ENCODE measurements around the gene HDAC4. TPM values are rescaled to one million over a fixed set of nuclear protein-coding genes. Genes with fewer than 3 reads are reported as not detected.

Gene HDAC4
- polyA plus RNA-seq, 3 donors, result 12.3 to 22.6 (median 14.5) TPM

DNA sequence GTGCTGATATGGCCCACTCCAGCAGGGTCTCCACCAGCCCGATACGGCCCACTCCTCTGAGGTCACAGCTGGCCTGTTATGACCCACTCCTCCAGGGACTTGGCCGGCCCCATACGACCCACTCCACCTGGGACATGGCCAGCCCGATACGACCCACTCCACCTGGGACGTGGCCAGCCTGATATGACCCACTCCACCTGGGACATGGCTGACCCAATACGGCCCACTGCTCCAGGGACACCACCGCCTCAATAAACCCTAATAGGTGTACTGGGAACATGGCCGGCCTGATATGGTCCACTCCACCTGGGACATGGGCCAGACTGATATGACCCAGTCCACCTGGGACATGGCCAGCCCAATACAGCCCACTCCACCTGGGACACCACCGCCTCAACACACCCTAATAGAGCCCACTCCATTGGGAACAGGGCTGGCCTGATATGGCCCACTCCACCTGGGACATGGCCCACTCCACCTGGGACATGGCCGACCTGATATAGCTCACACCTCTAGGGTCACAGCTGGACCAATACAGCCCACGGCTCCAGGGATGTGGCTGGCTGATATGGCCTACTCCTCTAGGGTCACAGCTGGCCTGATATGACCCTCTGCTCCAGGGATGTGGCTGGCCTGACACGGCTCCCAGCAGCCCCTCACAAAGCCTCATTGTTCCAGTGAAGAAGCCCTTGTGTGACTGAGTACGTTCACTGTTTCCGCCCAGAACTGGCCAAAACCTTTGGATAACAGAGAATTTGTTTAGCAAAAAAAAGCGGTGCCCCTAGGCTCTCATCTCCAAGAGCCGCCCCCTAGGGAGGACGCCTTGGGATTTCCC lies 245.6 kb downstream of the HDAC4 start:
- no peak for DNase-seq (ENCODE audit: extremely low read depth in 1 of 11, low read depth in 9 of 11, low spot score in 4 of 11)

DNA sequence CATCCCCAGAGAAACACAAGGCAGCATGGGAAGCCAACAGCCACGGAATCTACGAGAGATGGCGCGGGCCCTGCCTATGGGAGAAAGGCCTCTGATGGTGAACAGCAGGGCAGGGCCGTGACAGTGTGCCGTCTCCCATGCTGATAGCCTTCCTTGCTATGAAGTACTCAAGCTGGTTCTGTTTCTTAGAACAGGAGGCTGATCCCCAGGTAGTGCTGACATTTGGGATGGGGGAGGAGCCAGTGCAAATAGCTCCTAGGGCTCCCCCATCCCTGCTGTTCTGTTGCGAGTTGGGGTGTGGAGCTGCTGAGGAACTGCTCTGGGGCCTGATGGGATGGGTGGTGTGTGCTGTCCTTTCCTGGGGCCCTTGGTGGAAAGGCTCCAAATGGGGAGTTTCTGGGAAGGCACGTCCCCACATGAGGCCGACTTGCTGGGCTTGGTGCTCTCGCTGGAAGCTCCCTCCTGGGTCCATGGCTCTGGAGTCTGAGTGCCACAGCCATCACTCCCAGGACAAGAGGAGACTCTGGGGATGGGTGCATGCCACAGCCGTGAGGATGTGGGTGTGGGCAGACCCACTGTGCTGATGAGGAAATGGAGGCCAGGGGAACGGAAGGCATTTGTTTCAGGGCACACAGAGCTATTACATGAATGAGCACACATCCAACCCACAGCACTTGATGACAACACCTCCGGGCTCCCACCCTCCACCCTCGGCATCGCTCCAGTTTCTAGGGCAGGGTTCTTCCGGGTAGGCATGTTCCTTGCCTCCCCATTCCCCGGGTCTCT lies 246.8 kb downstream of the HDAC4 start:
- DNase-seq (ENCODE audit: extremely low read depth in 1 of 11, low read depth in 9 of 11, low spot score in 4 of 11), result no peak

DNA sequence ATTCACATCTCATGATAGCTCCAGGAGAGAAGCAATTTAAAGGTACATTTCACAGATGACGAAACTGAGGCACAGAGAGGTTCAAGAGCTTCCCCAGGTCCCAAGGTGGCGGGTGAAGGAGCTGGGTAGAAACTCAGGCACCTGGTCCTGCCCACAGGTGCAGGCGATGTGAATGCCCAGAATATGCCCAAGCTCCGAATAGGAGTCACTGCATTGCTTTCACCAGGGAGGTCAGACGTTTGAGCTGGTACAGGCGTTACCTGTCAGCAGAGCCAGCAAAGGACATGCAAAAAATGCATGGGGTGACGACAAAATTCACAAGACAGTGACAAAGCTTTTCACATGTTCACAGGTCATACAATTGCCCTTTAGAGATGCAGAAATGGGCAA lies 247.9 kb downstream of the HDAC4 start:
- DNase-seq (ENCODE audit: extremely low read depth in 1 of 11, low read depth in 9 of 11, low spot score in 4 of 11), result no peak

DNA sequence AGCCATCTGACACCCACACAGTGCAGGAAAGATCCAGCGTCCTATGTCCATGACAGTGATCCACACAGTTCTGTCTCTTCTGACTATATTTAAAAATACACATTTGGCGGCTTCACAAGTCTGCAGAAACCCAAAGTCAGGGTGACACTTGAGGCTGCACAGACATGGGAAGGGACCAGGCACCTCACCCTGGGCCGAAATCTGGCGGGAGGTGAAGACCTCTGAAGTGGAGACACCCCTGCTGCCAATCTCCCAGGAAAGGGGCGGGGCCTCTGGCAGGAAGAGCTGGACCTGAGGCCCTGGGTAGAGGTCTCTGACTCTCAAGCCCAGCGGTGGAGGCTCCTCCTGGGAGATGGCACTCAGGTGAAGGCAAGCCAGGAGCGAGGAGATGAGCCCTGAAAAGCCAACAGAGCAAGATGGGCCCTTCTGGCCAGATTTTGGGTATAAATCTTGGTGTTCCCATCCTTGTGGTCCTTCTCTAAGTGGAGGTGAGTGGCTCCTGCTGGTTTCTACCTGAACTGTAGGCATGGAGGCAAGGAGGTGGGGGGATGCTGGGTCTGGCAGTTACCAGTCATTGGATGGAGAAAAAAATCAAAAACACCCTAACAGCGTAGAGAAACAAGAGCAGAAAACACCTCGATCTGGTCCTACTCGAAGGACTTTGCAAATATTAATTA lies 248.4 kb downstream of the HDAC4 start:
- DNase-seq (ENCODE audit: extremely low read depth in 1 of 11, low read depth in 9 of 11, low spot score in 4 of 11), result no peak

DNA sequence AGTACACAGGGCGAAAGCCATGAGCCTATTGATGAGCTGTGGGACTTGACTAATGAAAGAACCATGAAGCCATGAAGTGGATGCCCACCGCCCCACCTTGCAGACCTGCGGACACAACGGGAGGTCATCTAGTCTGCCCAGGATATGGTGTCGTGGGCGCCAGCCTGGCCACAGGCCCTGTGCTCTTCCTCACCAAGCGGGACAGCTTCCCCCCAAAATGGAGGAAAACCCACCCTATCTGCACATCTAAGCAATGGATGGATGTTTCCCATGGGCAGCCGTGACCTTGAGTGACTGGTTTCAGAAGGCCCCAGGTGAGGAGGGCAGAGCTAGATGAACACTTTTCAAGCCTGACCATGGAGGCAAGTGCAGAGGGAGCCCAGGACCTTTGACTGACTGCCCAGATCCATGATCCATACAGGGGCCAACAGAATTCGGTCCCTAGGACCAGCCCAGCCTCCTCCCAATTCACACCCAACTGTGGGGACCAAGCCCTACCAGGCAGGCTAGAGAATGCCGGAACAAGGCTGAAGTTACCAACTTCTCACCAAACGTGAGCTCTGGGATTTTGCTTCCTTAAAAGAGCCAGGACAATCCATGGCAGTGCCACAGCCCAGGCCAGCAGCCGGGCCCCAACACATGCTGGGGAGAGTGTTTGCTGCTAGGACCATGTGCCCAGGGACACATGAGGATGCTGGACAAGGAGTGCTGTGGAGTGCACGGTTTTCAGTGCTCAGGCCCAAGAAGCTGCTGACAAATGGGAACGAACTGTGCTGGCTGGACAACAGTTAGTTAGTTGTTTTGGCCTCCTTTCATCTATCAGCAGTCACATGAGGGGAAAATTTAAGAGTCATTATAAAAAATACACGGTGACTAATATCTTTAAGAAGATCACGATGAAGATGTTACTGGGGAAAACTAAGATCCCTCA lies 249.4 kb downstream of the HDAC4 start:
- DNase-seq (ENCODE audit: extremely low read depth in 1 of 11, low read depth in 9 of 11, low spot score in 4 of 11), result no peak

DNA sequence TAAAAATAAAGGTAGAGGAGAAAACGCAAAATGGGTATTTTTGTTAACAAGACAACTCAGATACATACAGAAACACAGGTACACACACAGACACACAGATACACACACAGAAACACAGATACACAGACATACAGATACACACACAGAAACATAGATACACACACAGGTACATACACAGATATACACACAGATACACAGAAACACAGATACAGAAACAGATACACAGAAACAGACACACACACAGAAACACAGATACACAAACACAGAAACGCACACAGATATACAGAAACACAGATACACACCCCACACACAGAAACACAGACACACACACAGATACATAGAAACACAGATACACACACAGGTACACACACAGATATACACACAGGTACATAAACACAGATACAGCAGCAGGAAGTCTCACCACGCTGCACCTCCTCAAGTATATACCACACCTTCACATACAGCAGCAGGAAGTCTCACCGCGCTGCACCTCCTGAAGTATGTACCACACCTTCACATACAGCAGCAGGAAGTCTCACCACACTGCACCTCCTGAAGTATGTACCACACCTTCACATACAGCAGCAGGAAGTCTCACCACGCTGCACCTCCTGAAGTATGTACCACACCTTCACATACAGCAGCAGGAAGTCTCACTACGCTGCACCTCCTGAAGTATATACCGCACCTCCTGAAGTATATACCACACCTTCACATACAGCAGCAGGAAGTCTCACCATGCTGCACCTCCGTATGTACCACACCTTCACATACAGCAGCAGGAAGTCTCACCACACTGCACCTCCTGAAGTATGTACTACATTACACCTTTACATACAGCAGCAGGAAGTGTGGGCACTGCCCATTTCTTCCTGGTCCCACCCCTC lies 250.5 kb downstream of the HDAC4 start:
- no peak for DNase-seq (ENCODE audit: extremely low read depth in 1 of 11, low read depth in 9 of 11, low spot score in 4 of 11)

DNA sequence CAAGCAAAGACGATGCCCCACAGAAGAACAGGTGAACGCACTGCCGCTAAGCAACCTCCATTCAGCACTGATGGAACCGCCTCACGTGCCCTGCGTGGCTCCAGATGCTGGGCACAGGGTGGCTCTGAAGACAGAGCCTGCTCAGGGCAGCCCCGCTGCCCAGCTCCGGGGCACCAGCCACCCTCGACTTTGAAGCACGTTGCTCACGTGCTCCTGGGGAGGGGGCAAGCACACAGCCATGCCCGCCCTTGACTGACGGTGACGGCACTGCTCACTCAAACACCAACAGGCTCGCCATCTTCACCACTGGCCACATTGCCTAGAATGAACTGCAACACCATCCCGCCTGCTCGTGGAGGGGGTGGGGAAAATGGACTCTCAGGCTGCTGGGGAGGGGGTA lies 251.3 kb downstream of the HDAC4 start:
- DNase-seq (ENCODE audit: extremely low read depth in 1 of 11, low read depth in 9 of 11, low spot score in 4 of 11), result no peak

DNA sequence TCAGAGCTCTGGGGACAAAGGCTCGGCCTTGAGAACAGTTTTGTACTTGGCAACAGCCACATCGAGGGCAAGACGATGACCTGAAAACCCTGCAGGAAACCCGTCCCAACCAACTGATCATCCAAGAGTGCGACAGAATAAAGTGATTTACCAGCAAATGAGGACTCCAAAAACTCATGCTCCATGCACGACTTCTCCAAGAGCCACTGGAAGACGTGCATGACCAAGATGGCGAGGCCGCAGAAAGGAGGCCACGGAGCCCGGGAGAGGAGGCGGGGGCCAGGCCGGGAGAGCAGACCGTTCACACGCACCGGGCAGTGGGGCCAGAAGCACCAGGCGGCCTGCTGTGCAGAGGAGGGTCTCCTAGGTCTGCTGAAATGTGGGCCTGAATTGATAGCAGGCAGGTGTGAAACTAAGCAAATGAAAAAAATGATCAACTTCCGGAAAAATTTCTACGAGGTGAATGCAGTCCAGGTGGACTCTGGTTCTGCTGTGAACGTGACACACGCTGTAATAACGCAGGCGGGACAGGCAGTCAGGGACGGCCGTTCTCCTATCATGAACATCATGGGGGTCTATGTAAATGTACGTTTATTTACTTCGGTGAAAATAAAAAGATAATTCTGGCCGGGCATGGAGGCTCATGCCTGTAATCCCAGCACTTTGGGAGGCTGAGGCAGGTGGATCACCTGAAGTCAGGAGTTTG lies 252.2 kb downstream of the HDAC4 start:
- DNase-seq (ENCODE audit: extremely low read depth in 1 of 11, low read depth in 9 of 11, low spot score in 4 of 11), result no peak

DNA sequence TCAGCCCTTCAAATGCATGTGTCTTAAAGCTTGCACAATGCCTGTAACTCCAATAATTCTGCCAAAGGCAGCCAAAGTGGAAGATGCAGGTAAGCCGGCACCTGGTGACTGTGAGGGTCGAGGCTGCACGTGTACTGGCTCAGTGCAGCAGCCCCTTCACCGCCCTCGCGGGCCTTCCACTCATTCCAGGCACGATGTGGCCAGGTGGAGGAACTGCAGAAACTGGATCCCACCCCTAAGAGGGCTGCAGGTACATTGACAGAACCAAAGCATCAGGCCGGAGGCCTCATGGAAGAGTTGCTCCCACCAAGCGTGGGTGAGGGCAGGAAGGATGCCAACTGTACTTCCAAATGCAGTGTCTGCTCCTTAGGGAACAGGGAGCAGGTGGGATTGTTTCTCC lies 253.4 kb downstream of the HDAC4 start:
- DNase-seq (ENCODE audit: extremely low read depth in 1 of 11, low read depth in 9 of 11, low spot score in 4 of 11), result no peak

DNA sequence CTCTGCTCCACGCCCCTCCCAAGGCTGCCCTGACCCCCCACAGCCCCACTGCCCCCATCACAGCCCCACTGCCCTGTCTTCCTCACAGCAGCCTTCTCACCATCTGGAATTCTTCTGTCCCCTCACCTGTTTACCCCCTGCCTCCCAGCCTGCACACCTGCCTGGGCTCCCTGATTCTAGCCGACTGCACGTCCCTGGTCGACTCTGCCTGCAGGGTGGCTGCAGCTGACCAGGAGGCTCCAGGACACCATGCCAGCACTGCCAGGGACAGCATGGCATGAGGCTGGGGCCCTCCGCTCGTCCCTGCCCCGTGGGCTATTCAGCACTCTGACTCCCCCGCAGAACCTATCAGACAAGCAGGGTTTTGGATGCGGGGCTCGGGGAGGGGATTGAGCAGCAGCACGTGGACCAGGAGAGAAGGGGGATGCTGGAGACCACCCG lies 254.1 kb downstream of the HDAC4 start:
- DNase-seq (ENCODE audit: extremely low read depth in 1 of 11, low read depth in 9 of 11, low spot score in 4 of 11), result no peak

DNA sequence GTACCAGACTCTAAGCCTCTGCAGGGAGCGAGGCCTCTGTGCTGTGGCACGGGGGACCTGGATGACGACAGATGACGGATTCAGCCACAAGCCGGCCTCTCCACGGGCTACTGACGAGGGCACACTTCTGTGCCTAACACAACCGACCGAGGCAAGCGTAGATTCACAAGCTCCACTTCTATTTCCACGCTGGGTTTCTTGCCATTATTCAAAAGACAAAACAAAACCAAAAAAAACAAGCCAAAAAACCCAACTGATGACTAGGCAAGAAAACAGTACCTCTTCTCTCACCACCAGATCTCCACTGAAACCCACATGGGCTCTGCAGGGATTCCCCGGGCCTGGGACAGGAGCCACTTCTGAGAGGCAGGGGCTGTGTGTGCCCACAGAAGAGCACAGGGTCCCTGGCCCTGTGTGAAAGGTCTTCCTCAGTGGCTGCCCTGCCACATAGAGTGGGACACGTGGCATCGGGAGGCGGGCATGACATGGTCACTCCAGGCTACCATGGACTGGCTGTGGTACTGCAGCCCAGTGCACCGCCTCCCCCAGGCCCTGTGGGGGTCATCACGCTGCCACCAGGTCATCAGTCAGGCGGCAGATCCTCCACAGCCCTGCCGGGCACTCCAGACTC lies 254.7 kb downstream of the HDAC4 start:
- DNase-seq (ENCODE audit: extremely low read depth in 1 of 11, low read depth in 9 of 11, low spot score in 4 of 11), result no peak

DNA sequence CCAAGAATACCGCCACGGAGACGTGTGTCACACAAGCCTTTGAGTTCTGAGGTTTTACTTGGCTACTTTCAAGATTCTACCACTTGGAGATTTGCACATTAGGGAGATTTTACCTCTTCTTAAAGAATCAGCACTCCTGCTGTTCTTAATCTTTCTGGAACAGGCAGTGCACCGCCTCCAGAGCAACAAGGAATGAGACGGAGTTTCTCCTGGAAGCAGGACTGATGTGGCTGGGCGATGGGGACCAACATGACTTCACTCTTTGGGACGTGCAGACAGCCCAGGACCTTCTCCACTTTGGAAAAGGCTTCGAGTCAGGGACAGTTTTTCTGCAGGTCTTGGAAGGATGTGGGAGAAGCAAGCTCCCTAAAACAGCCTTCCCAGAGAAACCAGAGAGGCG lies 255.2 kb downstream of the HDAC4 start:
- DNase-seq (ENCODE audit: extremely low read depth in 1 of 11, low read depth in 9 of 11, low spot score in 4 of 11), result no peak

DNA sequence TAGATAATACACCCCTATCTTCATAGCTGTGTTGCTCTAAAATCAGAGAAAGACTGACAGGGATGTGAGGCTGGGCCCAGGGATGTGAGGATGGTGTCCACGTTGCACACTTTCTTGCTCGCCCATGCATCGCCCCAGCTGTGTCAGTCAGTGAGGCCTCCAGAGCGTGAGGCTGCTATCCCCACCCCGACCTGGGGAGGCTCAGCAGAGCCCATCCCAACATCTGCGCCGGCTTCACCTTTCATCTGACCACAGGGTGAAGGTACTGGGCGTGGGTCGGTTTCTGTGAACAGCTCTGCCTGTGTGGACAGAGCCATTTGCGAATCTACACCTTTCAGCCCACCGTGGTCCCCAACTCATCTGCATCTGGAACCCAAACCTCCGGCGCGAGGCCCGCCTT lies 255.7 kb downstream of the HDAC4 start:
- DNase-seq (ENCODE audit: extremely low read depth in 1 of 11, low read depth in 9 of 11, low spot score in 4 of 11), result no peak

DNA sequence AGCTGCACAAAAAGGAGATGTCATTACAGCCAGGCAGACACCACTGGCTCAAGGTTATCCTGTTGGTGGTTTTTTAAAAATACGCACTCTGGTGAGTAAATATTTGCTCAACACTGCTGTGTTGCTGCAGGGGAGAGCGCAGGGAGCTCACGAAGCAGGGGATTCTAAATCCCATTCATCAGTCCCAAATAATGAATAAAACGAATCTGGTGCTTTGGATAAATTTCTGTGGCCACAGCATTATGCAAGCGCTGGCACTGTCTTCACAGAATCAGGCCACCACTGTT lies 256.2 kb downstream of the HDAC4 start:
- no peak for DNase-seq (ENCODE audit: extremely low read depth in 1 of 11, low read depth in 9 of 11, low spot score in 4 of 11)

DNA sequence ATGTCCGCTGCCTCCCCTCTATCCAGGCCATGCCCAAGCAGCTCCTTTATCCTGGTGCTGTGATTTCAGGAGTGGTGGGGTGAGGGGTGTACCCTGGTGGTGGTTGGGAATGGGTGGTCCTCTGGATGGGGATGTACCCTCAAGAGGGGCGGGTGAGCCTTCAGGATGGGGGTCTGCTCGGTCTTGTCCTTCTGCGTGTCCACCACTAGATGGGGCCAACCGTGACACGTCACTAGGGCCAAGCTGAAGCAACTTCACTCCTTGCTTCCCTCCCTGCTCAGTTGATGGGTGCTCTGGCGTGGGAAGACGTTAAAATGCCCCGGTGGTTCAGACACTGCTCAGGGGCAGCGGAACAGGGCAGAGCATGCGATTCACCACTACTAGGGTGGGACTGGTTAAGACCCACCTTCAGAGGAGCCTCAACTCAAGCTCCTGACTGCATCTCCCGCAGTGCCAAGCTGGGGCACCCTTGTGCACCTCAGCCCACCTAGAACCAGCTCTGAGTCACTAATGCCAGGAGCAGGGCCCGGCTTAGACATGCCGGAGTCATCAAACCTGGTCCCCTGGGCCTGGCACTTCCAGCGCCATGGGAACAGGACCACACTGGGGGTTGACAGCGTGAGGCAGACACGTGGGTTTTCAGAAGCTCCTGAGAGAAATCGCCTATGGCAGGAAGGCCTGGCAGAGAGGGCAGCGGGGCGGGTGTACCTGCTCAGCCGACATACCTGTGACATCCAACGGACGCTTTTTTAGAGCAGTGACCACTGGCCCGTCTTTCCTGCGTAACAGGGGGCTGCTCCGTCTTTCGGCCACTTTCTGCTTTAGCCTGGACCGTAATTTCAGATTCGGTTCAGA lies 256.7 kb downstream of the HDAC4 start:
- peak in 8 of 11 donors; percentile 12 to 37 (median 20) for DNase-seq (ENCODE audit: extremely low read depth in 1 of 11, low read depth in 9 of 11, low spot score in 4 of 11)

DNA sequence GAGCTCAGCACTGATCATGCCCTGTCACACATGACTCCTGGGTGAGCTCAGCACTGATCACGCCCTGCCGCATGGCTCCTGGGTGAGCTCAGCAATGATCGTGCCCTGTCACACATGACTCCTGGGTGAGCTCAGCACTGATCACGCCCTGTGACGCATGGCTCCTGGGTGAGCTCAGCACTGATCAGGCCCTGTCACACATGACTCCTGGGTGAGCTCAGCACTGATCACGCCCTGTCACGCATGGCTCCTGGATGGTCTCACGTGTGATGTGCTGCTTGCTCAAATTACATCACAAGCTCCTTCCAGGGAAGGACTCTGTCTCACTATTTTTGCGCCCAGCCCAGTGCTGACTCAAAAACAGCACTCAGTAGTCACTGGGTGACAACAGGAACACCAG lies 258.0 kb downstream of the HDAC4 start:
- DNase-seq (ENCODE audit: extremely low read depth in 1 of 11, low read depth in 9 of 11, low spot score in 4 of 11), result no peak
